SIG-M5 (cell line): ENCODE measurements around the gene DDX25.

Experiments used
- DNase-seq: peaks from one replicate; lab custom pipeline; 2025; lab: John Stamatoyannopoulos, UW

Gene DDX25

DNA sequence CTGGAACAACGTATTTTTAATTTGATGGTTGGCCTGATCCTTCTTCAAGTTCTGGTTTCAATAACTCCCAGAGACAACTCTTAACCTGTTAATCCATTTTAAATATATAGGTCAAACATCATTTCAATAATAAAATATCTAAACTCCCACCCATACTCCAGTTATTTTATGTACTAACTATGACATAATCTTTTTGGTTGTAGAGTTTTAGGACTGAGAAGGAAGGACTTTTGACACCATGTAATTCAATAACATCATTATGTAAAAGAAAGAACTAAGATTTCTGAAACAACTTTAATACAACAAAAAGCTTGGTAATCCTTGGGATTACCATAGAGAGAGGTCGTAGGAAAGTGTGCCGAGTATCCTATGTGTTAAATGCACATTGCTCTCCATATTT is 73.0 kb downstream of the DDX25 start:
- no peak for DNase-seq

DNA sequence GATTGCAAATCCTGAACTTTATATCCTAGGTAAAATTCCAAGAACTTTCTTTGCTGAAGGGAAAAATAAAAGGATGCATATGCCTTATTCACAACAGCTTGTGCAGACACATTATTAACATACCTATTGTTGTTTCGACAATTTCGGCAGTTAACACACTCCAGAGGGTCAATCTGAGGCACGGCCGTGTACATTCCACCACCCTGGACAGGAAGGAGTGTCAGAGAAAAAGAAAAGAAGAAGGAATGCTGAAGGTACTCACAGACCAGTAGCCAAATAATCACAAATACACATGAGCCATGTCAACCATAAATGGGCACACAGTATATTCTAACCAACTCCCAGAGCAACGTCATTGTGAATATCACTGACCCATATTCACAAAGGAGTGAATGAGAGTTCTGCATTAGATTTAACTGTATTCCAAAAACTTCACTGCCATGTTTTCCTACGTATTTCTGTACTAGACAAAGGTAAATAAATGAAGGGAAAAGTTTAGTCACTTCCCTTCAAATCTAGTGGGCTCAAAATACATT is 73.9 kb downstream of the DDX25 start:
- no peak for DNase-seq
